Neutrophil (primary cell): ENCODE results near the gene SLC4A11.

Experiments used
- H3K27ac ChIP-seq: fragments of 200-600 bp; sonication (generic); 2 replicates; pipeline ENCODE4 v1.5.1; 2016; ENCODE audit warnings: mild to moderate bottlenecking, moderate library complexity
- H3K27me3 ChIP-seq: fragments of 200-600 bp; sonication (generic); 2 replicates; pipeline ENCODE4 v1.6.0; 2016; ENCODE audit warnings: mild to moderate bottlenecking
- H3K36me3 ChIP-seq: fragments of 200-600 bp; sonication (generic); 2 replicates; pipeline ENCODE4 v1.5.1; 2017
- H3K4me1 ChIP-seq, 2 experiments: fragments of 200-600 bp in 1 of 2; sonication (generic) in 1 of 2; 1 replicate in 1 of 2; 2 replicates in 1 of 2; pipeline versions ENCODE4 v1.5.1 to v1.6.1; 2013 to 2016; ENCODE audit warnings: low read depth in 1 of 2, low read length in 1 of 2, mild to moderate bottlenecking in 1 of 2, moderate library complexity in 1 of 2; ENCODE audit not compliant: control insufficient read depth in 1 of 2, insufficient read depth in 1 of 2
- H3K4me3 ChIP-seq, 2 experiments: fragments of 200-600 bp in 1 of 2; sonication (generic) in 1 of 2; 1 replicate in 1 of 2; 2 replicates in 1 of 2; pipeline ENCODE4 v1.5.1; 2013 to 2016; ENCODE audit warnings: low read depth in 1 of 2, low read length in 1 of 2, mild to moderate bottlenecking in 1 of 2, moderate library complexity in 1 of 2
- H3K9me3 ChIP-seq: fragments of 200-600 bp; sonication (generic); 2 replicates; pipeline ENCODE4 v1.5.1; 2016
- TF ChIP-seq, protein P1 (sequence below): fragments of 200-600 bp; sonication (generic); IDR thresholded peaks from 2 replicates; pipeline ENCODE4 v1.5.1; 2016; ENCODE audit warnings: antibody characterized with exemption

SLC4A11 gene

GRCh38 chr20:3239026-3239866 is at the start of gene SLC4A11:
TSS of gene SLC4A11 (minus strand) at chr20:3239190. CDS start at chr20:3239137, 53 bp downstream.
- H3K27ac ChIP-seq = no peak within 1 kb of the TSS
- peak within 1 kb of the TSS; percentile 53 to 69 for H3K4me3 ChIP-seq
- peaks cover 17 to 24% of the 10 kb centered on the region in 2 experiments for H3K4me1 ChIP-seq
- H3K36me3 ChIP-seq = no peaks in the 10 kb centered on the region
- TF ChIP-seq, protein P1, sequence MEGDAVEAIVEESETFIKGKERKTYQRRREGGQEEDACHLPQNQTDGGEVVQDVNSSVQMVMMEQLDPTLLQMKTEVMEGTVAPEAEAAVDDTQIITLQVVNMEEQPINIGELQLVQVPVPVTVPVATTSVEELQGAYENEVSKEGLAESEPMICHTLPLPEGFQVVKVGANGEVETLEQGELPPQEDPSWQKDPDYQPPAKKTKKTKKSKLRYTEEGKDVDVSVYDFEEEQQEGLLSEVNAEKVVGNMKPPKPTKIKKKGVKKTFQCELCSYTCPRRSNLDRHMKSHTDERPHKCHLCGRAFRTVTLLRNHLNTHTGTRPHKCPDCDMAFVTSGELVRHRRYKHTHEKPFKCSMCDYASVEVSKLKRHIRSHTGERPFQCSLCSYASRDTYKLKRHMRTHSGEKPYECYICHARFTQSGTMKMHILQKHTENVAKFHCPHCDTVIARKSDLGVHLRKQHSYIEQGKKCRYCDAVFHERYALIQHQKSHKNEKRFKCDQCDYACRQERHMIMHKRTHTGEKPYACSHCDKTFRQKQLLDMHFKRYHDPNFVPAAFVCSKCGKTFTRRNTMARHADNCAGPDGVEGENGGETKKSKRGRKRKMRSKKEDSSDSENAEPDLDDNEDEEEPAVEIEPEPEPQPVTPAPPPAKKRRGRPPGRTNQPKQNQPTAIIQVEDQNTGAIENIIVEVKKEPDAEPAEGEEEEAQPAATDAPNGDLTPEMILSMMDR = no peak
- peaks cover 99% of the 10 kb centered on the region for H3K27me3 ChIP-seq
- no peaks in the 10 kb centered on the region for H3K9me3 ChIP-seq

DNA sequence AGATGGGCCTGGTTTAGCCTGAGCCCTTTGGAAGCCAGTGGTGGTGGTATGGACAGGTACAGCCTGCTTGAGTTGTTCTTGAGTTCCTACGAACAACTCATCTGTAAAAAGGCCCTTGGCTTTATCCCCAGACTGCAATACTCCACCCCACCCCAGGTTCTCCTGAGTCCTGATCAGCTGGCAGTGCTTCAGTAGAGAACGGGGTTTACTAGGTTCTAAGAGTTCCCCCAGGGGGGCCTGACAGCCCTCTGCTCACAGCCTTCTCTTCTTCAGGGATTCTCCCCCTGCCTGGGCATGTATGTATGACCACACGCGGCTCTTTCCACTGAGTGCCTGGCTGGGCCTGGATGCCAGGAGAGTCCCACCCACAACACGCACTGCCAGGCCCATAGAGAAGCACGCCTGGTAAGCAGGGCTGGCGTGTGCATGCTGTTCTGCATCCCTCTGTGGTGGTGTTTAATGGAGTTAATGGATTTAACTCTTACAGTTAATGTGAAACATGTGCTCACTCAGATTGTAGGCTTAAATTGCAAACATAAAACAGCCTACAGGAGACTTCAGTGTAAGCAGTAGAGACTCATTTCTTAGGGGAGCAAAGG is 44.3 kb upstream of the SLC4A11 start:
- Histone ChIP-seq H3K4me1 (no peaks in the 10 kb centered on the region), H3K36me3 (peaks cover 7% of the 10 kb centered on the region), H3K27me3 (no peaks in the 10 kb centered on the region), H3K4me3 (no peak overlapping the region), H3K9me3 (no peaks in the 10 kb centered on the region), H3K27ac (no peak overlapping the region)
- TF ChIP-seq, protein P1 = no peak

DNA sequence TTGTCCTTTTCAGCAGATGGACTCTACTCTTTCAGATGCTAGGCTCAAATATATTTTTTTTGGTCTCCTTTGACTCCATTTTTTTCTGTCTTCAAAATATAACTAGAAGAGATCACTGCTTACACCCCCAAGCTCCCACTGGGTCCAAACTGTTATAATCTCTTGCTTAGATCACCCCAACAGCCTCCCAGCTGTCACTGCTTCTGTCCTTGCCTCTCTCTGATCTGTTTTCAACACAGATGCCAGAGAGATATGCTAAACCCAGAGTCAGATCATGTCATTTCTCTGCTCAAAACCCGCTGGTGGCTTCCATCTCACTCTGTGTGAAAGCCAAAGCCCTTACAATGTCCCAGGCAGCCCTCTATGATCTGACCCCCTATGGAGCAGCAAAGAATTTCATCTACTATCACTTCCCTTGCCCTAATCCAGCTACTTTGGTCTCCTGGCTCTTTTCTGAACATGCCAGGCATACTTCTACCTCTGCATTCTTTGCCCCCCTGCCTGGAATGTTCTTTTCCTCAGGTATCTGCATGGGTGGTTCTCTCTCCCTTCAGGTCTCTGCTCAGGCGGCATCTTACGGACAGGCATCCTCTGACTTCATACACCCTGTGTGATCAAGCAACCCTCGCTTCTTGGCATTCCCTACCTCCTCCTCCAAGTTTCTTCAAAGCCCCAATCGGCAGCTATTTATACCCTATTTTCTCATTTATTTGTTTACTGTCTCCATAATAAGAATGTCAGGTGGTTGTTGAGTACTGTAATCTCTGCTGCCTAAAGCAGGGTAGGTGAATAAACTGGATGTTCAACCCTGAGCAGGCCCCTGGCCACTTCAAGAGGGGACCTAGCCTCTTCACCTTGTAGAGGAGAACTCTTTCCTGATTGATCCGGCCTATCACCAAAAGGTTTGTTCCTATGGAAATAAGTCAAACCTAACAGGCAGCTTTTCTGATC is 43.6 kb upstream of the SLC4A11 start:
- no peaks in the 10 kb centered on the region for H3K27me3 ChIP-seq
- H3K4me3 ChIP-seq = no peak overlapping the region
- peaks cover 15% of the 10 kb centered on the region for H3K36me3 ChIP-seq
- no peak overlapping the region for H3K27ac ChIP-seq
- H3K9me3 ChIP-seq = no peaks in the 10 kb centered on the region
- H3K4me1 ChIP-seq = no peaks in the 10 kb centered on the region
- TF ChIP-seq, protein P1 = no peak

- H3K9me3 ChIP-seq = no peaks in the 10 kb centered on the region
- TF ChIP-seq, protein P1 = no peak
- H3K36me3 ChIP-seq = peaks cover 15% of the 10 kb centered on the region
- H3K4me3 ChIP-seq = no peak overlapping the region
- H3K27me3 ChIP-seq = no peaks in the 10 kb centered on the region
- no peak overlapping the region for H3K27ac ChIP-seq
- no peaks in the 10 kb centered on the region for H3K4me1 ChIP-seq
These were observed 42.4 kb upstream of the SLC4A11 start for GRCh38 chr20:3281437-3281836.

DNA sequence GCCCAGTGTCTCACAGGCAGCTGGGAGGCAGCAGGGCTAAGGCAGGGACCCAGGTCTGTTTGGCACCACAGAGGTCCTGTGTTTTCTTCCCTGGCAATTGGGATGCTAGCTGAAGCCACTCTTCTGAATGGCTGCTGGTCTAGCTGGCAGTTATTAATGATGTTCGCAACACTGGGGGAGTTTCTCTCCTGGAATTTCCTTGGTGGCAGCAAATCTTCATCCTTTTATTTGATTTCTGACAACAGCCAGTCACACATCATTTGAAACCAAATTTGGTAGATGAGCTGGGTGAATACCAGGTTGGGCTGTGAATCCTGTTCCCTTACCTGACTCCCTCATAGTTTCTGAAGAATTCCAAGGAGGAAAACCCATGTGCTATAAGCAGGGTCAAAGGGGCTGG is 40.8 kb upstream of the SLC4A11 start:
- TF ChIP-seq, protein P1 = no peak
- Histone ChIP-seq H3K4me1 (no peaks in the 10 kb centered on the region), H3K27ac (no peak overlapping the region), H3K27me3 (no peaks in the 10 kb centered on the region), H3K4me3 (no peak overlapping the region), H3K9me3 (no peaks in the 10 kb centered on the region), H3K36me3 (peaks cover 15% of the 10 kb centered on the region)
